ENCODE data around the gene PAPPA2.

DNA sequence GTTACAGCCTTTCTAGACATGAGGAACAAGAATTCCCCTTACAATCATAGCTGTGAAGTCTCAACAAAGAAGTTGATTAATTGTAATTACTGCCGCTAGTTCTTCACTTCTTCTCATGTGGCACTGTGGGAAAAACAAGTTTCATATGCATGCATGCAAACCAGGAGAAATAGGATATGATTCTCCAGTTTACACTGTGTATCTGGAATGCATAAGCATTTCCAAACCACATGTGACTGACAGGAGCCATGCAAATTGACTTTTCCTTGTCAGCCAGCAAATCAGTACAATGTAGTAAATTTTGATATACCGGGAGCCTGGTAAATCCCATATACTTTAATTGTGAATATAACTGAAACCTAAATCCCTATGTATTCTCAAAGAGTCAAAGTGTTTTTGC is 279.3 kb downstream of the PAPPA2 start:
- TF ChIP-seq, protein P1, sequence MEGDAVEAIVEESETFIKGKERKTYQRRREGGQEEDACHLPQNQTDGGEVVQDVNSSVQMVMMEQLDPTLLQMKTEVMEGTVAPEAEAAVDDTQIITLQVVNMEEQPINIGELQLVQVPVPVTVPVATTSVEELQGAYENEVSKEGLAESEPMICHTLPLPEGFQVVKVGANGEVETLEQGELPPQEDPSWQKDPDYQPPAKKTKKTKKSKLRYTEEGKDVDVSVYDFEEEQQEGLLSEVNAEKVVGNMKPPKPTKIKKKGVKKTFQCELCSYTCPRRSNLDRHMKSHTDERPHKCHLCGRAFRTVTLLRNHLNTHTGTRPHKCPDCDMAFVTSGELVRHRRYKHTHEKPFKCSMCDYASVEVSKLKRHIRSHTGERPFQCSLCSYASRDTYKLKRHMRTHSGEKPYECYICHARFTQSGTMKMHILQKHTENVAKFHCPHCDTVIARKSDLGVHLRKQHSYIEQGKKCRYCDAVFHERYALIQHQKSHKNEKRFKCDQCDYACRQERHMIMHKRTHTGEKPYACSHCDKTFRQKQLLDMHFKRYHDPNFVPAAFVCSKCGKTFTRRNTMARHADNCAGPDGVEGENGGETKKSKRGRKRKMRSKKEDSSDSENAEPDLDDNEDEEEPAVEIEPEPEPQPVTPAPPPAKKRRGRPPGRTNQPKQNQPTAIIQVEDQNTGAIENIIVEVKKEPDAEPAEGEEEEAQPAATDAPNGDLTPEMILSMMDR (IDR thresholded peaks at IDR 0.05), result no peak
- TF ChIP-seq POLR2A (IDR thresholded peaks at IDR 0.05), result no peak

Data from right lobe of liver (tissue), 4 donors.